Measurements from ENCODE around the gene PMFBP1. TPM values are rescaled to one million over a fixed set of nuclear protein-coding genes. Genes with fewer than 3 reads are reported as not detected.

The PMFBP1 gene
- total RNA-seq, 5 donors from 2014 or later (not counting 1 experiment from before 2014, with no cell fraction given), result 0.23 to 3.2 (median 1.1) TPM

DNA sequence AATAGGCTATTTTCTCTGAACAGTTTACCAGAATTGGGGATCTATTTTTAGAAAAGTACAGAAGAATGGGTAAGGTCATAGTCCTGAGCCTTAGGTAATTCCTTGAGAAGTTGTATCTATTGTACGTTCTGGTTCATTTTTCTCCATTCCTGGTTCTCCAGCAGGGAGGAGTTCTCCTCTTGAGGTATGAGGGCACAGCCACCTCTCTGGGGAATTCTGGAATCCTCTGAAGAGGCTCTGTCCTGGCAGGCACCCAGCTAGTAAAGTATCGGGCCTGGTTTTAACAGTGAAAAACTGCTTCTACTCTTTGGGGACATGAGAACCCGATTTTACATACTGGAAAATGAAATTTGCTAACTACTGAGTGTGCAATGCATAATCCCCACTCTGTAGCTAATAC is 19.6 kb upstream of the PMFBP1 start:
- H3K36me3 Mint-ChIP-seq, result no peaks in the 10 kb centered on the region
- H3K4me3 ChIP-seq (ENCODE audit: control insufficient read depth in 1 of 2, extremely low read depth in 1 of 2, low read length in 1 of 2), result no peak overlapping the region
- ChIA-PET POLR2A (no interaction called here), CTCF (interaction anchor here in 1 of 2 donors (0.6 kb wide), 2 partner anchors 48 to 56 kb away, joined by 5 to 11 read pairs; no protein-coding TSS in a partner anchor)
- ATAC-seq (replicated peaks in 1 of 4) (no peak), DNase-seq (no peak)
- no peak overlapping the region for H3K27ac Mint-ChIP-seq
- H3K9me3 ChIP-seq, result no peaks in the 10 kb centered on the region
- H3K9me3 Mint-ChIP-seq, result no peaks in the 10 kb centered on the region
- no peaks in the 10 kb centered on the region for H3K36me3 ChIP-seq (ENCODE audit: control insufficient read depth in 2 of 2, extremely low read depth in 1 of 2, insufficient read depth in 1 of 2, low read length in 1 of 2)
- H3K4me1 ChIP-seq (ENCODE audit: control insufficient read depth in 1 of 2, extremely low read depth in 1 of 2, insufficient read depth in 2 of 2, low read length in 2 of 2), result no peaks in the 10 kb centered on the region
- H3K27ac ChIP-seq (ENCODE audit: low read length), result no peak overlapping the region
- no peaks in the 10 kb centered on the region for H3K4me1 Mint-ChIP-seq
- H3K27me3 ChIP-seq (replicated peaks in 1 of 2; ENCODE audit: control insufficient read depth in 2 of 2, extremely low read depth in 1 of 2, insufficient read depth in 2 of 2, low read length in 1 of 2), result no peaks in the 10 kb centered on the region
- H3K27me3 Mint-ChIP-seq, result no peaks in the 10 kb centered on the region
- 86% methylated on average over 1 of the region's 3 CpGs for WGBS (ENCODE audit: insufficient coverage)
- H3K4me3 Mint-ChIP-seq, result no peak overlapping the region

DNA sequence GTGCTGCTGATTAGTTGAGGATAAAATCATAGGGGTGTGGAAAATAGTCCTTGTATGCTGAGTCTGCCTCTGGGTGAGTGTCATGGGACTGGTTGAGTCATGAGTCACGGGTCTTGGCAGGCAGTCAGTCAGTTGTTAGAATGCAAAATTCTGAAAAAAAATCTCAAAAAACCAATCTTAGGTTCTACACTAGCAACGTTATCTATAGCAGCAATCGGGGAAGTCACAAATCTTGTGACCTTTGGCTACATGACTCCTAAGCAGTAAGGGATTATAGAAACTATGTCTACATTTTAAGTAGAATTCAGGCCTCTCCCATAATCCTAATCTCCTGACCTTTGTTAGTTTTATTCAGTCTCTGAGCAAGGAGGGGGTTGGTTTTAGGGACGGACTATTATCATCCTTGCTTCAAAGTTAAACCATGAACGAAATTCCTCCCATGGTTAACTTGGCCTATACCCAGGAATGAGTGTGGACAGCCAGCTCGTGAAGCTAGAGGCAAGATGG is 18.0 kb upstream of the PMFBP1 start:
- H3K4me1 Mint-ChIP-seq, result no peaks in the 10 kb centered on the region
- no peak overlapping the region for H3K27ac Mint-ChIP-seq
- no peaks in the 10 kb centered on the region for H3K4me1 ChIP-seq (ENCODE audit: control insufficient read depth in 1 of 2, extremely low read depth in 1 of 2, insufficient read depth in 2 of 2, low read length in 2 of 2)
- H3K36me3 ChIP-seq (ENCODE audit: control insufficient read depth in 2 of 2, extremely low read depth in 1 of 2, insufficient read depth in 1 of 2, low read length in 1 of 2), result no peaks in the 10 kb centered on the region
- 57% methylated on average over 2 of the region's 6 CpGs for WGBS (ENCODE audit: insufficient coverage)
- no peaks in the 10 kb centered on the region for H3K36me3 Mint-ChIP-seq
- H3K27me3 ChIP-seq (replicated peaks in 1 of 2; ENCODE audit: control insufficient read depth in 2 of 2, extremely low read depth in 1 of 2, insufficient read depth in 2 of 2, low read length in 1 of 2), result no peaks in the 10 kb centered on the region
- no peaks in the 10 kb centered on the region for H3K9me3 ChIP-seq
- ChIA-PET POLR2A (no interaction called here), CTCF (no interaction called here)
- ATAC-seq (replicated peaks in 1 of 4) (no peak), DNase-seq (no peak)
- no peaks in the 10 kb centered on the region for H3K27me3 Mint-ChIP-seq
- H3K4me3 ChIP-seq (ENCODE audit: control insufficient read depth in 1 of 2, extremely low read depth in 1 of 2, low read length in 1 of 2), result no peak overlapping the region
- H3K4me3 Mint-ChIP-seq, result no peak overlapping the region
- H3K9me3 Mint-ChIP-seq, result no peaks in the 10 kb centered on the region
- H3K27ac ChIP-seq (ENCODE audit: low read length), result no peak overlapping the region

DNA sequence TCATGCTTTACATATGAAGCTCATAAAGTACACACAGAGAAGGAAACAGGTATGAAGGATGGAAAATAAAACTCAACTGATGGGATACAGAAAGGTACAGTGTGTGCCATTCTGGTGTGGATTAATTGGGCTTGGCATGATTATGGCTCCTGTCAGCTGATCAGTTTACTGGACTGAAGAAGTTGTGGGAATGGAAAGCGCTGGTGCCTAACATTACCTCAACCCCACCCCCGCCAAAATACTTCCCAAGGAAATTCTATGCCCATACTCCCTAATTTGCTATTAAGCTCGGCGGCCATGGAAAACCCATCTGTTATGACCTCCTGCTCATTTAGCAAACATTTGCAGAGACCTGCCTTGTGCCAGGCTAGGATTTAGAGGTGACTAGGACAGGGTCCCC is 16.6 kb upstream of the PMFBP1 start:
- Histone ChIP-seq H3K9me3 (no peaks in the 10 kb centered on the region), H3K4me3 (ENCODE audit: control insufficient read depth in 1 of 2, extremely low read depth in 1 of 2, low read length in 1 of 2) (no peak overlapping the region), H3K4me1 (ENCODE audit: control insufficient read depth in 1 of 2, extremely low read depth in 1 of 2, insufficient read depth in 2 of 2, low read length in 2 of 2) (no peaks in the 10 kb centered on the region), H3K27ac (ENCODE audit: low read length) (no peak overlapping the region), H3K27me3 (replicated peaks in 1 of 2; ENCODE audit: control insufficient read depth in 2 of 2, extremely low read depth in 1 of 2, insufficient read depth in 2 of 2, low read length in 1 of 2) (no peaks in the 10 kb centered on the region), H3K36me3 (ENCODE audit: control insufficient read depth in 2 of 2, extremely low read depth in 1 of 2, insufficient read depth in 1 of 2, low read length in 1 of 2) (no peaks in the 10 kb centered on the region)
- no peak overlapping the region for H3K27ac Mint-ChIP-seq
- DNase-seq (no peak), ATAC-seq (replicated peaks in 1 of 4) (no peak)
- no peaks in the 10 kb centered on the region for H3K4me1 Mint-ChIP-seq
- no peak overlapping the region for H3K4me3 Mint-ChIP-seq
- WGBS (ENCODE audit: insufficient coverage), result no CpG with 5 or more reads among the region's 4 CpGs
- no peaks in the 10 kb centered on the region for H3K9me3 Mint-ChIP-seq
- POLR2A ChIA-PET, result no interaction called here
- CTCF ChIA-PET, result no interaction called here
- H3K36me3 Mint-ChIP-seq, result no peaks in the 10 kb centered on the region
- no peaks in the 10 kb centered on the region for H3K27me3 Mint-ChIP-seq

DNA sequence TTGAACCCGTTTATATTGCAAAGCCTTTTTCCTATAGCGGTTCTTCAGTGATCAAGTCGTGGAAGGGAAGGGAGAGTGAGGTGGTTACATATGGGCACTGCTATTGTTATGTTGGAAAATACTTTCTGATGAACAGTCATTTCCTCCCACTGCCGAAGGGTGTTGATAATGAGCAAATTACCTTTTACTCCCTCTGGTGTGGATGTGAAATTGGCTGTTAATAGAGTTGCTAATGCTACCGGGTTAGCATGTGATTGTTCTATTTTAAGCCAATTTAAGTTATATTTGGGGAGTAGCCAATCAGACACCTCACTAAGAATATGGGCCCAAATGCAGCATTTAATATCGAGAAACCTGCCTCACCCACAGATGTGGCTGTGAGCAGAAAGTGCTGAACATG is 15.6 kb upstream of the PMFBP1 start:
- H3K4me3 Mint-ChIP-seq, result no peak overlapping the region
- ChIA-PET CTCF (no interaction called here), POLR2A (no interaction called here)
- WGBS (ENCODE audit: insufficient coverage), result 84% methylated on average over 2 of the region's 6 CpGs
- H3K4me1 ChIP-seq (ENCODE audit: control insufficient read depth in 1 of 2, extremely low read depth in 1 of 2, insufficient read depth in 2 of 2, low read length in 2 of 2), result no peaks in the 10 kb centered on the region
- no peak overlapping the region for H3K4me3 ChIP-seq (ENCODE audit: control insufficient read depth in 1 of 2, extremely low read depth in 1 of 2, low read length in 1 of 2)
- H3K36me3 Mint-ChIP-seq, result no peaks in the 10 kb centered on the region
- H3K36me3 ChIP-seq (ENCODE audit: control insufficient read depth in 2 of 2, extremely low read depth in 1 of 2, insufficient read depth in 1 of 2, low read length in 1 of 2), result no peaks in the 10 kb centered on the region
- H3K27ac ChIP-seq (ENCODE audit: low read length), result no peak overlapping the region
- no peaks in the 10 kb centered on the region for H3K4me1 Mint-ChIP-seq
- H3K9me3 Mint-ChIP-seq, result no peaks in the 10 kb centered on the region
- ATAC-seq (replicated peaks in 1 of 4) (no peak), DNase-seq (no peak)
- no peak overlapping the region for H3K27ac Mint-ChIP-seq
- no peaks in the 10 kb centered on the region for H3K27me3 ChIP-seq (replicated peaks in 1 of 2; ENCODE audit: control insufficient read depth in 2 of 2, extremely low read depth in 1 of 2, insufficient read depth in 2 of 2, low read length in 1 of 2)
- H3K9me3 ChIP-seq, result no peaks in the 10 kb centered on the region
- H3K27me3 Mint-ChIP-seq, result no peaks in the 10 kb centered on the region

DNA sequence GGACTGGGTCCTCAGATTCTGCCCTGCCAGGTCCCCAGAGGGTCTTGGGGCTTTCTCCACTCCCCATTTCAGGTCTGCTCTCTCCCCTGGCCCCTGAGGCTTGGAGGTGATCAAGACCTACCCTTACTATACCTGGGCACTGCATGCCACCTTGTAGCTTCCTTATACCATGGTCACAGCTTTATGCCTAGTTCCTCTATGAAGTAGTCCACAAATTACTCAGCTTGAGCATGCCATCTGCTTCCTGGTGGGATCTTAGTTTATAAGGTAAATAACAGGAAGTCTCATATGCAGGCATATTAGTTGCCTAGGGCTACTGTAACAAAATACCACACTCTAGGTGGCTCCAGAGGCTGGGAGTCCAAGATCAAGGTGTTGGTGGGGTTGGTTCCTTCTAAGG is 11.0 kb upstream of the PMFBP1 start:
- Mint-ChIP-seq H3K27me3 (no peaks in the 10 kb centered on the region), H3K36me3 (no peaks in the 10 kb centered on the region), H3K4me1 (no peaks in the 10 kb centered on the region), H3K4me3 (no peak overlapping the region), H3K9me3 (no peaks in the 10 kb centered on the region), H3K27ac (no peak overlapping the region)
- Histone ChIP-seq H3K27me3 (replicated peaks in 1 of 2; ENCODE audit: control insufficient read depth in 2 of 2, extremely low read depth in 1 of 2, insufficient read depth in 2 of 2, low read length in 1 of 2) (no peaks in the 10 kb centered on the region), H3K9me3 (no peaks in the 10 kb centered on the region), H3K27ac (ENCODE audit: low read length) (no peak overlapping the region), H3K4me3 (ENCODE audit: control insufficient read depth in 1 of 2, extremely low read depth in 1 of 2, low read length in 1 of 2) (no peak overlapping the region), H3K36me3 (ENCODE audit: control insufficient read depth in 2 of 2, extremely low read depth in 1 of 2, insufficient read depth in 1 of 2, low read length in 1 of 2) (no peaks in the 10 kb centered on the region), H3K4me1 (ENCODE audit: control insufficient read depth in 1 of 2, extremely low read depth in 1 of 2, insufficient read depth in 2 of 2, low read length in 2 of 2) (no peaks in the 10 kb centered on the region)
- ATAC-seq (replicated peaks in 1 of 4) (no peak), DNase-seq (no peak)
- ChIA-PET CTCF (interaction anchor here in 1 of 2 donors (0.7 kb wide), 1 partner anchor 1650 kb away, joined by 6 read pairs; no protein-coding TSS in a partner anchor), POLR2A (no interaction called here)

DNA sequence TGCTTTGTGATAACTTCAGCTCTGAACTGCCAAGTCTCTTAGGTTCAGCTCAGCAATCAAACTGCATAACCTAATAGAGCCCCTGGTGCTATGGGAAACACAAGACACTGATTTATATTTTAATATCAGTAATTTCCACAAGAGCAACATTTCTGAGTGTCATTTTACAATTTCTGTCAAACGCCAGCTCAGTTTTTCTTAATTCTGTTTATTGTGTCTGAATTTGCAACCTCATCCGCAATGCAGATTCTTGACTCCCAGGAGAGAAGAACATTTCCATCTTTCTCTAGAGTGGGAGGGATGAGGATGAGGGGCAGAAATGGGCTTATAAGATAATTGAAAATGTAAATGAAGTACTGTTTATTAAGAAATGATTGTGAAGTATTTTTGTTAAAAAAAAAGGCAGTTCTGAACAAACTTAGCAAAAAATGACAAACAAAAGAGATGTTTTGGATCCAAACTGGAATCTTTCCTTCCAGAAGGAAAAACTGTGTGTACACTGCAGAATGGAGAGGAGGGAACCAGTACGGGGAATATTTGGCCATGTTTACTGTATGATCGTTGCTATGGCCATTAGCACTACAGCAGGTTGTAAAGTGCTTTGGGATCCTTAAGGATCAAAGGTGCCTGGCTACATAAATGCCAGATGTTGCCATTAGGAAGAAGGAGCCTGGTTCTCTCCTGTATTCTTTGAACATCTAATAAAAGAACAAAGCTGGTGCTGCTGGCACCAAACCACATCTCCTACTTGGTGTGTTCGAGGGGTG is 7.4 kb upstream of the PMFBP1 start:
- Mint-ChIP-seq H3K27me3 (peaks cover 2 to 3% of the 10 kb centered on the region in 2 donors), H3K4me3 (no peak overlapping the region), H3K9me3 (peaks cover 0 to 6% (median 0%) of the 10 kb centered on the region in 3 donors), H3K4me1 (no peaks in the 10 kb centered on the region), H3K27ac (no peak overlapping the region), H3K36me3 (no peaks in the 10 kb centered on the region)
- no peak for ATAC-seq (replicated peaks in 1 of 4)
- ChIA-PET POLR2A (no interaction called here), CTCF (no interaction called here)
- H3K4me3 ChIP-seq (ENCODE audit: control insufficient read depth in 1 of 2, extremely low read depth in 1 of 2, low read length in 1 of 2), result no peak overlapping the region
- DNase-seq, result no peak
- H3K27me3 ChIP-seq (replicated peaks in 1 of 2; ENCODE audit: control insufficient read depth in 2 of 2, extremely low read depth in 1 of 2, insufficient read depth in 2 of 2, low read length in 1 of 2), result no peaks in the 10 kb centered on the region
- H3K36me3 ChIP-seq (ENCODE audit: control insufficient read depth in 2 of 2, extremely low read depth in 1 of 2, insufficient read depth in 1 of 2, low read length in 1 of 2), result no peaks in the 10 kb centered on the region
- no peak overlapping the region for H3K27ac ChIP-seq (ENCODE audit: low read length)
- H3K4me1 ChIP-seq (ENCODE audit: control insufficient read depth in 1 of 2, extremely low read depth in 1 of 2, insufficient read depth in 2 of 2, low read length in 2 of 2), result no peaks in the 10 kb centered on the region
- no peaks in the 10 kb centered on the region for H3K9me3 ChIP-seq
- WGBS (ENCODE audit: insufficient coverage), result 50% methylated on average over 2 of the region's 5 CpGs

All from T-cell (primary cell).